Body of pancreas (tissue), 4 donors: ENCODE data around the gene NEURL1. TPM values are rescaled to one million over a fixed set of nuclear protein-coding genes. Genes with fewer than 3 reads are reported as not detected.
A peak's percentile ranks its signal among the peaks of the same experiment; 100 is the strongest.

Experiments
- ATAC-seq: fragments of 150-250 bp; one replicate; pipeline ENCODE4 v1.9.1; 2016
- DNase-seq, 4 donors: peaks; one replicate each; pipeline ENCODE4 v3.0.0-alpha.2; 2019
- H3K27ac ChIP-seq, 4 donors: fragments of 200-600 bp; sonication (generic); 1 replicate in 3 of 4; 2 replicates in 1 of 4; pipeline versions ENCODE4 v1.5.1 to v1.6.1; 2016 to 2019; ENCODE audit warnings: mild to moderate bottlenecking in 1 of 4, mixed read lengths in 1 of 4, moderate library complexity in 1 of 4
- H3K27me3 ChIP-seq, 2 donors: fragments of 200-600 bp; sonication (generic); one replicate each; pipeline ENCODE4 v1.6.0; 2016; ENCODE audit warnings: mild to moderate bottlenecking in 1 of 2
- H3K36me3 ChIP-seq, 2 donors: fragments of 200-600 bp; sonication (generic); replicated peaks in 1 of 2; 2 replicates each; pipeline ENCODE4 v1.5.1; 2016; ENCODE audit warnings: low read depth in 2 of 2; ENCODE audit not compliant: insufficient read depth in 1 of 2
- H3K4me1 ChIP-seq: fragments of 200-600 bp; sonication (generic); one replicate; pipeline ENCODE4 v1.6.0; 2016
- H3K4me3 ChIP-seq, 2 donors: fragments of 200-600 bp; sonication (generic); 1 replicate in 1 of 2; 2 replicates in 1 of 2; pipeline ENCODE4 v1.5.1; 2016 to 2019
- H3K9me3 ChIP-seq, 3 donors: fragments of 200-600 bp; sonication (generic); 1 replicate in 2 of 3; 2 replicates in 1 of 3; pipeline ENCODE4 v1.5.1; 2016
- POLR2A ChIP-seq, 3 donors: fragments of 450-650 bp; IDR thresholded peaks; one replicate each; pipeline ENCODE4 v1.6.1; 2016; ENCODE audit warnings: antibody characterized with exemption in 3 of 3, mild to moderate bottlenecking in 2 of 3
- WGBS, 2 donors: methylation state at CpG; one replicate each; pipeline ENCODE4 v1.1.5; 2017; 5-methylcytosine and 5-hydroxymethylcytosine counted together
- intact Hi-C: fragments of 100-400 bp; cut with DNase I; formaldehyde crosslinking; loops from one replicate; pipeline ENCODE4 v1.15.1; 2023
- total RNA-seq, 2 donors: library from RNA; depleted of rRNA; stranded (reverse); fragments of >200 nt; gene quantifications; one replicate each; pipeline ENCODE4 v1.1.0, GENCODE V29; 2016
- TF ChIP-seq, protein P1 (sequence below), 7 experiments: fragments of 450-650 bp in 4 of 7; fragments of 200-600 bp in 3 of 7; sonication (generic) in 3 of 7; IDR thresholded peaks; one replicate each; pipeline ENCODE4 v1.5.1; 2016 to 2019; ENCODE audit warnings: antibody characterized with exemption in 7 of 7

NEURL1 gene
- total RNA-seq, 2 donors from 2014 or later: 25.1 to 25.7 TPM

- ATAC-seq (peak; percentile 83), DNase-seq (peak; percentile 70 to 84 (median 82))
- WGBS, 2 donors: 0 to 21% methylated on average over 1 to 2 of the region's 2 CpGs
These were observed 83.4 kb downstream of the NEURL1 start for GRCh38 chr10:103576862-103577261.

GRCh38 chr10:103578782-103579382, 85.4 kb downstream of the NEURL1 start:
- intact Hi-C loops: no loop called here
- Histone ChIP-seq H3K36me3 (no peaks in the 10 kb centered on the region), H3K9me3 (no peaks in the 10 kb centered on the region), H3K27ac (peak overlapping the region; percentile 65 to 78 (median 74)), H3K4me3 (no peak overlapping the region), H3K4me1 (peaks cover 47% of the 10 kb centered on the region), H3K27me3 (no peaks in the 10 kb centered on the region)
- DNase-seq: peak; percentile 58 to 83 (median 82)
- peak; percentile 76 for ATAC-seq
- WGBS, 2 donors: 14 to 21% methylated on average over 5 to 15 of the region's 15 CpGs
- TF ChIP-seq POLR2A (IDR thresholded peaks at IDR 0.05): peak in 1 of 3 donors; percentile 30
- TF ChIP-seq, protein P1, sequence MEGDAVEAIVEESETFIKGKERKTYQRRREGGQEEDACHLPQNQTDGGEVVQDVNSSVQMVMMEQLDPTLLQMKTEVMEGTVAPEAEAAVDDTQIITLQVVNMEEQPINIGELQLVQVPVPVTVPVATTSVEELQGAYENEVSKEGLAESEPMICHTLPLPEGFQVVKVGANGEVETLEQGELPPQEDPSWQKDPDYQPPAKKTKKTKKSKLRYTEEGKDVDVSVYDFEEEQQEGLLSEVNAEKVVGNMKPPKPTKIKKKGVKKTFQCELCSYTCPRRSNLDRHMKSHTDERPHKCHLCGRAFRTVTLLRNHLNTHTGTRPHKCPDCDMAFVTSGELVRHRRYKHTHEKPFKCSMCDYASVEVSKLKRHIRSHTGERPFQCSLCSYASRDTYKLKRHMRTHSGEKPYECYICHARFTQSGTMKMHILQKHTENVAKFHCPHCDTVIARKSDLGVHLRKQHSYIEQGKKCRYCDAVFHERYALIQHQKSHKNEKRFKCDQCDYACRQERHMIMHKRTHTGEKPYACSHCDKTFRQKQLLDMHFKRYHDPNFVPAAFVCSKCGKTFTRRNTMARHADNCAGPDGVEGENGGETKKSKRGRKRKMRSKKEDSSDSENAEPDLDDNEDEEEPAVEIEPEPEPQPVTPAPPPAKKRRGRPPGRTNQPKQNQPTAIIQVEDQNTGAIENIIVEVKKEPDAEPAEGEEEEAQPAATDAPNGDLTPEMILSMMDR (IDR thresholded peaks at IDR 0.05): peak in 1 of 7 experiments; percentile 1

More at GRCh38 chr10:103576862-103577261, 83.4 kb downstream of the NEURL1 start:
- Histone ChIP-seq H3K27ac (peak overlapping the region in 2 of 4 donors; percentile 1 to 15), H3K4me1 (peaks cover 47% of the 10 kb centered on the region), H3K27me3 (no peaks in the 10 kb centered on the region), H3K4me3 (no peak overlapping the region), H3K9me3 (no peaks in the 10 kb centered on the region), H3K36me3 (no peaks in the 10 kb centered on the region)
- intact Hi-C loops: no loop called here
- no peak for TF ChIP-seq POLR2A (IDR thresholded peaks at IDR 0.05)
- TF ChIP-seq, protein P1 (IDR thresholded peaks at IDR 0.05): no peak

DNA sequence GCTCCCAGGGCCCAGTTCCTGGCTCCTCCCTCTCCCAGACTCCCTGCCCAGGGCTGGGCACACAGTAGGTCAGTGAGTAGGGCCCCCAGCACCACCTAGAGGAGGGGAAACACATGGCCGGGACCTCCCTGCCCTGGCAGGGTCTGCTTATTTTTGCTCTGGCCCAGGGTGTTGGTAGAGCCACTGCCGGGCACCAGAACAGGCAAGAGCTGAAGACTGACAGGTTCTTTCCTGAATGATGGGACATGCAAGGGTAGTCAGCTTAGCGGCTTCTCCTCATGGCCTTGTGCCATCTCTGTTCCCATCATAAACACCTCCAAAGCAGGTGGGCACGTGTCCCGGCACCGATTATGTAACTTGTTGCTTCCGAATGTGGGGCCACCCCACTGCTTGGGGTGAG, 86.5 kb downstream of the NEURL1 start:
- Histone ChIP-seq H3K27me3 (no peaks in the 10 kb centered on the region), H3K9me3 (no peaks in the 10 kb centered on the region), H3K36me3 (no peaks in the 10 kb centered on the region), H3K4me1 (peaks cover 47% of the 10 kb centered on the region), H3K4me3 (no peak overlapping the region), H3K27ac (peak overlapping the region in 1 of 4 donors; percentile 78)
- ATAC-seq (no peak), DNase-seq (no peak)
- TF ChIP-seq, protein P1 (IDR thresholded peaks at IDR 0.05): no peak
- no peak for TF ChIP-seq POLR2A (IDR thresholded peaks at IDR 0.05)
- whole genome bisulfite sequencing, 2 donors: 83 to 90% methylated on average over 6 to 7 of the region's 7 CpGs
- intact Hi-C loops: no loop called here

- Histone ChIP-seq H3K4me1 (peaks cover 42% of the 10 kb centered on the region), H3K4me3 (no peak overlapping the region), H3K27ac (no peak overlapping the region), H3K9me3 (no peaks in the 10 kb centered on the region), H3K36me3 (no peaks in the 10 kb centered on the region), H3K27me3 (no peaks in the 10 kb centered on the region)
- 78 to 85% methylated on average over 5 to 7 of the region's 7 CpGs for WGBS, 2 donors
- ATAC-seq (no peak), DNase-seq (no peak)
- TF ChIP-seq, protein P1 (IDR thresholded peaks at IDR 0.05): no peak
- TF ChIP-seq POLR2A (IDR thresholded peaks at IDR 0.05): no peak
- intact Hi-C loops: no loop called here
These were observed 86.9 kb downstream of the NEURL1 start for GRCh38 chr10:103580430-103580829.

GRCh38 chr10:103581499-103581898, 88.0 kb downstream of the NEURL1 start:
- intact Hi-C loops: no loop called here
- TF ChIP-seq, protein P1 (IDR thresholded peaks at IDR 0.05): no peak
- TF ChIP-seq POLR2A (IDR thresholded peaks at IDR 0.05): no peak

More at GRCh38 chr10:103581499-103581898, 88.0 kb downstream of the NEURL1 start:
- no peaks in the 10 kb centered on the region for H3K9me3 ChIP-seq
- ATAC-seq (no peak), DNase-seq (no peak)
- no peaks in the 10 kb centered on the region for H3K27me3 ChIP-seq
- no peak overlapping the region for H3K27ac ChIP-seq
- peaks cover 32% of the 10 kb centered on the region for H3K4me1 ChIP-seq
- H3K36me3 ChIP-seq: no peaks in the 10 kb centered on the region
- no peak overlapping the region for H3K4me3 ChIP-seq
